SKM-1 treated with dmso at 0.1 percent for 144 hours (cell line): Measurements from ENCODE around the gene ZNF441.
A peak's percentile ranks its signal among the peaks of the same experiment; 100 is the strongest.
"Not testable (repeated sequence)": the region's sequence is repeated elsewhere in the genome, so short reads cannot be mapped to it uniquely, and the experiment has no call there.

Experiments
- DNase-seq: peaks from one replicate; lab custom pipeline; 2025; ENCODE audit not compliant: unreplicated experiment; lab: John Stamatoyannopoulos, UW

Gene ZNF441

GRCh38 chr19:11776669-11777068 lies 9.9 kb downstream of the ZNF441 start:
- DNase-seq = not testable (repeated sequence)

DNA sequence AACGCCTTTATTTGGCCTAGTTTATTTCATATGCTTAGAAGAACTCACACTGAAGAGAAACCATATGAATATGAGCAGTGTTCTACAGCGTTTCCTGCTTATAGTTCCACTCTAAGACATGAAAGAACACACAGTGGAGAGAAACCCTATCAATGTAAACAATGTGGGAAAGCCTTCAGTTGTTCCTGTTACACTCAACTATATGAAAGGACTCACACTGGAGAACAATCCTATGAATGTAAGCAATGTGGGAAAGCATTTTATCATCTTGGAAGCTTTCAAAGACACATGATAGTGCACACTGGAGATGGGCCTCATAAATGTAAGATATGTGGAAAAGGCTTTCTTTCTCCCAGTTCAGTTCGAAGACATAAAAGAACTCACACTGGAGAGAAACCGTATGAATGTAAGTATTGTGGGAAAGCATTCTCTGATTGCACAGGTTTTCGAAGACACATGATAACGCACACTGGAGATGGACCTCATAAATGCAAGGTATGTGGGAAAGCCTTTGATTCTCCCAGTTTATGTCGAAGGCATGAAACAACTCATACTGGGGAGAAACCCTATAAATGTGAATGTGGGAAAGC lies 13.7 kb downstream of the ZNF441 start:
- DNase-seq = no peak

DNA sequence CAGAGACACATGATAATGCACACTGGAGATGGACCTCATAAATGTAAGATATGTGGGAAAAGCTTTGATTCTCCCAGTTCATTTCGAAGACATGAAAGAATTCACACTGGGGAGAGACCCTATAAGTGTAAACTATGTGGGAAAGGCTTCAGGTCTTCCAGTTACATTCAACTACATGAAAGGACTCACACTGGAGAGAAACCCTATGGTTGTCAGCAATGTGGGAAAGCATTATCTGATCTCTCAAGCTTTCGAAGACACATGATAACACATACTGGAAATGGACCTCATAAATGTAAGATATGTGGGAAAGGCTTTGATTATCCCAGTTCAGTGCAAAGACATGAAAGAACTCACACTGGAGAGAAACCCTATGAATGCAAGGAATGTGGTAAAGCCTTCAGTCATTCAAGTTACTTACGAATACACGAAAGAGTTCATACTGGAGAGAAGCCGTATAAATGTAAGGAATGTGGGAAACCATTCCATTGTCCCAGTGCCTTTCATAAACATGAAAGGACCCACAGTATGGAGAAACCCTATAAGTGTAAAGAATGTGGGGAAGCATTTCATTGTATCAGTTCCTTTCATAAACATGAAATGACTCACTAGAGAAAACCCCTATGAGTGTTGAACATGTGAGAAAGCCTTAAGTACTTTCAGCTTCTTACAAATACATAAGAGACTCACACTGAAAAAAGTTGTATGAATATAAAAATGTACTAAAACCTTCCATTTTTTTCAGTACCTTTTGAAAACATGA lies 14.7 kb downstream of the ZNF441 start:
- no peak for DNase-seq

GRCh38 chr19:11783767-11784166 lies 17.0 kb downstream of the ZNF441 start:
- no peak for DNase-seq

- DNase-seq = no peak
Observed at GRCh38 chr19:11784356-11784755, 17.6 kb downstream of the ZNF441 start.

GRCh38 chr19:11787536-11787935 lies 20.7 kb downstream of the ZNF441 start:
- no peak for DNase-seq

DNA sequence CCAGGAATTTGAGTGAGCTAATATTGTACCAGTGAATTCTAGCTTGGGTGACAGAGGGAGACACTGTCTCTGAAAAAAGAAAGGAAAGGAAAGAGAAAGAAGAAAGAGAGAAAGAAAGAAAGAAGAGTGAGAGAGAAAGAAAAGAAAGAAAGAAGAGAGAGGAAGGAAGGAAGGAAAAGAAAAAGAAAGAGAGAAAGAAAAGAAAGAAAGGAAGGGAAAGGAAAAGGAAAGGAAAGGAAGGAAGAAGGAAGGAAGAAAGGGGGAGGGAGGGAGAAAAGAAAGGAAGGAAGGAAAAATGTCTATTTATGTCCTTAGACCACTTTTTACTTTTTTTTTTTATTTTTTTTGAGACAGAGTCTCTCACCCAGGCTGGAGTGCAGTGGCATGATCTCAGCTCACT lies 26.1 kb downstream of the ZNF441 start:
- no peak for DNase-seq

- DNase-seq = peak; percentile 79
Observed at GRCh38 chr19:11797491-11797890, 30.7 kb downstream of the ZNF441 start.

- peak; percentile 88 for DNase-seq
Observed at GRCh38 chr19:11798391-11799330, 31.9 kb downstream of the ZNF441 start, which contains the start of gene ZNF491. Gene ZNF491, plus strand, starts transcription at chr19:11798523. Its CDS starts 7,431 bp downstream, at chr19:11805954.

DNA sequence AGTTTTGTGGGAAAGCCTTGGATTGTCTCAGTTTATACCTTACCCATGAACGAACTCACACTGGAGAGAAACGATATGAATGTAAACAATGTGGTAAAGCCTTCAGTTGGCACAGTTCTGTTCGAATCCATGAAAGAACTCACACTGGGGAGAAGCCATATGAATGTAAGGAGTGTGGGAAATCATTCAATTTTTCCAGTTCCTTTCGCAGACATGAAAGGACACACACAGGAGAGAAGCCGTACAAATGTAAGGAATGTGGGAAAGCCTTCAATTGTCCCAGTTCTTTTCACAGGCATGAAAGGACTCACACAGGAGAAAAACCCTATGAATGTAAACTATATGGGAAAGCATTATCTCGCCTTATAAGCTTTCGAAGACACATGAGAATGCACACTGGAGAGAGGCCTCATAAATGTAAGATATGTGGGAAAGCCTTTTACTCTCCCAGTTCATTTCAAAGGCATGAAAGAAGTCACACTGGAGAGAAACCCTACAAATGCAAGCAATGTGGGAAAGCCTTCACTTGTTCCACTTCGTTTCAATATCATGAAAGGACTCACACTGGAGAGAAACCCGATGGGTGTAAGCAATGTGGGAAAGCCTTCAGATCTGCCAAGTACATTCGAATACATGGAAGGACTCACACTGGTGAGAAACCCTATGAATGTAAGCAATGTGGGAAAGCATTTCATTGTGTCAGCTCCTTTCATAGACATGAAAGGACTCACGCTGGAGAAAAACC lies 39.7 kb downstream of the ZNF441 start:
- no peak for DNase-seq

GRCh38 chr19:11807099-11807380 lies 40.2 kb downstream of the ZNF441 start:
- no peak for DNase-seq

DNA sequence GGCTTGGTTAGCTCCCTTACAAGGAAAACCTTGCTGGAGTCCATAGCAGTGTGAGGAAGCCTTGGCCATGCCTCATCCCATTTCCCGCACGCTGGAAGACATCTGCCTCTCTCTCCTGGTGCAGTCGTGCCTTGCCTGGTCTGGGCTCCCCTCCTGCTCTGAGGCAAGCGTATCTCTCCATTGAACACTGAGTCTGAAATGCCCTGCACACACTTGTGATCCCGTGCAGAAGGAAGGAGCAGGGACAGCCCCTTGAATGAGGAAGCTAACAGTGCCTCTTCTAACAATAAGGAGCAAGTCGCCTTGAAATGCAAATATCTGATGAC lies 46.9 kb downstream of the ZNF441 start:
- DNase-seq = no peak

- DNase-seq = peak; percentile 88
Observed at GRCh38 chr19:11814029-11814699, 47.4 kb downstream of the ZNF441 start, which contains the start of gene ZNF440. Gene ZNF440, plus strand, starts transcription at chr19:11814273. Its CDS starts 175 bp downstream, at chr19:11814448.

DNA sequence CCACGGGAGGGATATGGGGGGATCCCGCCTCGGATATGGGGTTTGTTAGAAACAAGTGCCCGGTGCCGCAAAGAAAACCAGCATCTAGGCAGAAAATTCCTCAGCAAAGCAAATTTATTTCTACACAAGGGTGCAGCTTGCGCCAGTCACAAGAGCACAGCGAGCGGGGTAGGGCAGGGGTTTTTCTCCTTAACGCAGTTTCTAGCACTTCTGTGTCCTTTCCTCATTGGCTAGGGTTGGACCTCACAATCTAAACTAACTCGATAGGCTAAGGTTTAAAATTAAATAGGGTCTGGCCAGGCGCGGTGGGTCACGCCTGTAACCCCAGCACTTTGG lies 47.9 kb downstream of the ZNF441 start:
- no peak for DNase-seq

- DNase-seq = no peak
Observed at GRCh38 chr19:11821474-11822109, 54.8 kb downstream of the ZNF441 start.

DNA sequence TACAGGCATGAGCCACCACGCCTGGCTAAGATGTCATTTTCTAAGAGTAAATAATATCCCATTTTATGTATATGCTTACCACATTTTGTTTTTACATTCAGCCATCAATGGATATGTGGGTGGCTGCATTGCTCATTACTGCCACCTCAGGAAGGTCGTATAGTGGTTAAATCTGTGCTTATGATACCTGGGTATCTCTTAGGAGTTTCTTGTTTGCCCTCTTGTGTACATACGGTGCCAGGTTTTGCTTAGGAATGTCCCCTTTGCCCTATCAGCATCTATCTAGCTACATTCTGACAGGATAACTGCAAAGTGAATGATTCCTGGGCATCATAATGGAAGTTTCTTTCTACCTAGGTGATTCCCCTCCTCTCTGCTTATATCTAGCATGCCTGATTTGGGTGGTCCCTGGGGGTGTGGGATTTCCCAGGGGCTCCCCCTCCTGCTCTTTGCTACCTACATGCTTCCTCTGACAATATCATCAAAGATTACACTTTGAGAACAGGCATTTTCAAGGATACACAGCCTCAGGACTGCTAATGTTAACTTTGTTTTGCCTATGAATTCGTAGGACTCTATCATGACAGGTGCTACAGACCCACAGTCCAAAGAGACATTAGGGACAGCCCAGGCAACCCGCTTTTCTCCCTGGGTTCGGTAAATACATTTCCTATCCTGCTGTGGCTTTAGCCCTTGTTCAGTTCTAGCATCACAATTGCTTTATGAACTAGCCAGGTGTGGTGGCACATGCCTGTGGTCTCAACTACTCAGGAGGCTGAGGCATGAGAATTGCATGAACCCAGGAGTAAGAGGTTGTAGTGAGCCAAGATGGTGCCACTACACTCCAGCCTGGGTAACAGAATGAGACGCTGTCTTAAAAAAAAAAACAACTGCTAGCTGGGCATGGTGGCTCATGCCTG lies 62.4 kb downstream of the ZNF441 start:
- DNase-seq = not testable (repeated sequence)

DNA sequence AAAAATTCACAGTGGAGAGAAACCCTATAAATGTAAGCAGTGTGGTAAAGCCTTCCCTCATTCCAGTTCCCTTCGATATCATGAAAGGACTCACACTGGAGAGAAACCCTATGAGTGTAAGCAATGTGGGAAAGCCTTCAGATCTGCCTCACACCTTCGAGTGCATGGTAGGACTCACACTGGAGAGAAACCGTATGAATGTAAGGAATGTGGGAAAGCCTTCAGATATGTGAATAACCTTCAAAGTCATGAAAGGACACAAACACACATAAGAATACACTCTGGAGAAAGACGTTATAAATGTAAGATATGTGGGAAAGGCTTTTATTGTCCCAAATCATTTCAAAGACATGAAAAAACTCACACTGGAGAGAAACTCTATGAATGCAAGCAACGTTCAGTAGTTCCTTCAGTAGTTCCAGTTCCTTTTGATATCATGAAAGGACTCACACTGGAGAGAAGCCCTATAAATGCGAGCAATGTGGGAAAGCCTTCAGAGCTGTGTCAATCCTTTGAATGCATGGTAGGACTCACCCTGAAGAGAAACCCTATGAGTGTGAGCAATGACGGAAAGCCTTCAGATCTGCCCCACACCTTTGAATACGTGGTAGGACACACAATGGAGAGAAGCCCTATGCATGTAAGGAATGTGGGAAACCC lies 65.6 kb downstream of the ZNF441 start:
- no peak for DNase-seq

DNA sequence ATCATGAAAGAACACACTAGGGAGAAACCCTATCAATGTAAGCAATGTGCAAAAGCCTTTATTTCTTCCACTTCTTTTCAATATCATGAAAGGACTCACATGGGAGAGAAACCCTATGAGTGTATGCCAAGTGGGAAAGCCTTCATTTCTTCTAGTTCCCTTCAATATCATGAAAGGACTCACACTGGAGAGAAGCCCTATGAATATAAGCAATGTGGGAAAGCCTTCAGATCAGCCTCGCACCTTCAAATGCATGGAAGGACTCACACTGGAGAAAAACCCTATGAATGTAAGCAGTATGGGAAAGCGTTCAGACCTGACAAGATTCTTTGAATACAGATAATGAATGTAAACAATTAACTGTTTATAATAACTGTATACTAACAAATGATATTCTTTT lies 66.7 kb downstream of the ZNF441 start:
- DNase-seq = no peak
